ENCODE results near the gene TSPYL4.

- TF ChIP-seq POLR2AphosphoS5 (IDR thresholded peaks at IDR 0.05; ENCODE audit: insufficient read depth, low read depth, low read length) = no peak
- no peak for TF ChIP-seq CTCF (IDR thresholded peaks at IDR 0.05; ENCODE audit: extremely low read depth in 1 of 2, insufficient read depth in 1 of 2, low read depth in 1 of 2, low read length in 2 of 2)
- TF ChIP-seq JUN (IDR thresholded peaks at IDR 0.05; ENCODE audit: borderline replicate concordance, insufficient read depth, insufficient read length, low read depth) = no peak
- TF ChIP-seq POLR2A (IDR thresholded peaks at IDR 0.05; ENCODE audit: low read depth, low read length) = no peak
- no peak for TF ChIP-seq EZH2 (IDR thresholded peaks at IDR 0.05; ENCODE audit: borderline replicate concordance, low read depth, low read length, severe bottlenecking)
- no peak for TF ChIP-seq MAX (IDR thresholded peaks at IDR 0.05; ENCODE audit: insufficient read depth, insufficient read length)
- TF ChIP-seq GATA2 (IDR thresholded peaks at IDR 0.05; ENCODE audit: insufficient read depth, insufficient read length, low read depth, low read length) = no peak
- TF ChIP-seq FOS (IDR thresholded peaks at IDR 0.05; ENCODE audit: borderline replicate concordance, insufficient read depth, low read length) = no peak
Measured at GRCh38 chr6:116239256-116239655, 14.6 kb downstream of the TSPYL4 start.

Data from endothelial cell of umbilical vein (primary cell).